Measurements from ENCODE around the gene DCDC2C.

Gene DCDC2C

DNA sequence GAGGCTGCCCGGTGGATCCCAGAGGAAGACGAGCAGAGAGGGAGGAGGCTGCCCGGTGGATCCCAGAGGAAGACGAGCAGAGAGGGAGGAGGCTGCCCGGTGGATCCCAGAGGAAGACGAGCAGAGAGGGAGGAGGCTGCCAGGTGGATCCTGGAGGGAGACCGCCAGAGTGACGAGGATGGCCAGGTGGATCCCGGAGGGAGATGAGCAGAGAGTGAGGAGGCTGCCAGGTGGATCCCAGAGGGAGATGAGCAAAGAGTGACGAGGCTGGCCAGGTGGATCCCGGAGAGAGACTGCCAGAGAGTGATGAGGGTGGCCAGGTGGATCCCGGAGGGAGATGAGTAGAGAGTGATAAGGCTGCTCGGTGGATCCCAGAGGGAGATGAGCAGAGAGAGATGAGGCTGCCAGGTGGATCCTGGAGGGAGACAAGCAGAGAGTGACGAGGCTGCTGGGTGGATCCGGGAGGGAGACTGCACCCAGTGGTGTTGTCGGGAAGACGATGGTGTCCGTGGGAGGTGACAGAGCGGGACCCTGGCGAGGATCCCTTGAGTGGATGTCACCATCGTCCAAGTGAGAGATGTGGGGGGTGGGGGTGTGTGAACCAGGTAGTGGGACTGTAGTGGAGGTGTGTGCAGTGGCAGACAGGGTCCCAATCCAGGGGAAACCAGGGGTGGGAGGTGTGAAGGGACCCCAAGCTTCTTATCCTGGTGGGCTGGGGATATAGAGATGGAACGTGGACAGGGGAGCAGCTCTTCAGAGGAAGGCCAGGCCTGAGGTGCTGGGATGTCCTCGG is 22.3 kb downstream of the DCDC2C start:
- no peaks in the 10 kb centered on the region for H3K9me3 ChIP-seq (replicated peaks; ENCODE audit: low read length)
- H3K4me3 ChIP-seq (ENCODE audit: low read length), result no peak overlapping the region
- H3K36me3 ChIP-seq (ENCODE audit: insufficient read depth, low read length), result no peaks in the 10 kb centered on the region
- peaks cover 4% of the 10 kb centered on the region for H3K27me3 ChIP-seq (ENCODE audit: control insufficient read depth, insufficient read depth, low read length)
- no peaks in the 10 kb centered on the region for H3K4me1 ChIP-seq (ENCODE audit: control insufficient read depth, insufficient read depth, low read length)
- no peak overlapping the region for H3K4me2 ChIP-seq (ENCODE audit: low read length)
- H3K9ac ChIP-seq (ENCODE audit: low read depth, low read length), result no peak overlapping the region

DNA sequence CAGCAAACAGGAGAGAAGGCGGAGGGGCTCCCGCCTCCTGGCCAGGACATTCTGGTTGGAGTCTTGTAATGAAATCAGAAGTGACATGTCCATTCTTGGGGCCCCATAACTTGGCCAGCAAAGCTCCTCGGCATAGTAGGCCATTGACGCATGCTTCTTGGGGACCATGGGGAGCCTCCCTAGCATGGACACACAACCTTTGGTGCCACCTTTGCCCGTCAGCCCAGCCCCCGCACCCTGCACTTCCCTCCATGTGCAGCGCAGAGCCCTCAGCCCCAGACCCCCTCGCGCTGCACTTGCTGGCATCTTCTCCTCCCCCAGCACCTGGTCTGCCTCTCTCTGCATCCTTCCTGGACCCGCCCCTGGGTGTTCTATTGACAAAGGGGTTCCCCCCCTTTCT is 23.1 kb downstream of the DCDC2C start:
- H3K27me3 ChIP-seq (ENCODE audit: control insufficient read depth, insufficient read depth, low read length), result peaks cover 4% of the 10 kb centered on the region
- no peaks in the 10 kb centered on the region for H3K36me3 ChIP-seq (ENCODE audit: insufficient read depth, low read length)
- H3K9me3 ChIP-seq (replicated peaks; ENCODE audit: low read length), result no peaks in the 10 kb centered on the region
- no peaks in the 10 kb centered on the region for H3K4me1 ChIP-seq (ENCODE audit: control insufficient read depth, insufficient read depth, low read length)
- H3K4me2 ChIP-seq (ENCODE audit: low read length), result no peak overlapping the region
- H3K4me3 ChIP-seq (ENCODE audit: low read length), result no peak overlapping the region
- no peak overlapping the region for H3K9ac ChIP-seq (ENCODE audit: low read depth, low read length)

DNA sequence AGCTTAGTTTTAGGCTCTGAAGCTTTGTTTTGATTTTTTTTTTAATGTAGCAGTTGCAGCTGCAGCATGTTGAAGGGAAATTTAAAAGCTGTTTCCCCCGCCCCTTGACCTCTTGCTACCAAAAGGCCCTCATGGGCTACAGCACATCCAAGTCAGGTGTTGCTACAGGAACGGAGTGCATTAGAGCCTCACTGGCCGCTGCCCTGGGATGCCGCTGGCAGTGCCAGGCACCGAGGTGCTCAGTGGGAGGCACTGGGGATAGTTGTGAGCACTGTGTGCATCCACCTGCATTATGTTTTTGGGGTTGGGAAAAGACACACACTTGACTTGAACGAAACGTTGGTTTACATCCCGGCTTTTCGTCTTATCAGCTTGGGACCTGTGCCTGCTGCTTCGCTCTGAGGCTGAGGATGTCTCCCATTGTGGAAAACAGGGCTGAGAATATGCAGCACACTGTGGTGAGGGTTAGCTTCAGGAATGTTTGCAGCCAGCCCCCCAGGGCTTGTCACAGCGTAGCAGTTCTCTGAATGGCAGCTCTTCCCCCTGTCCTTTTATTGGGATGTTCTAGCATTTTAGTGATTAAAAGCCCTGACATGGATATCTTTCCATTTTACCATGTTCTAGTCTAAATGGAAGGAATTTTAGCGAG is 24.1 kb downstream of the DCDC2C start:
- H3K27me3 ChIP-seq (ENCODE audit: control insufficient read depth, insufficient read depth, low read length), result peaks cover 4% of the 10 kb centered on the region
- H3K36me3 ChIP-seq (ENCODE audit: insufficient read depth, low read length), result no peaks in the 10 kb centered on the region
- no peak overlapping the region for H3K4me3 ChIP-seq (ENCODE audit: low read length)
- no peak overlapping the region for H3K9ac ChIP-seq (ENCODE audit: low read depth, low read length)
- no peaks in the 10 kb centered on the region for H3K9me3 ChIP-seq (replicated peaks; ENCODE audit: low read length)
- no peaks in the 10 kb centered on the region for H3K4me1 ChIP-seq (ENCODE audit: control insufficient read depth, insufficient read depth, low read length)
- H3K4me2 ChIP-seq (ENCODE audit: low read length), result no peak overlapping the region

DNA sequence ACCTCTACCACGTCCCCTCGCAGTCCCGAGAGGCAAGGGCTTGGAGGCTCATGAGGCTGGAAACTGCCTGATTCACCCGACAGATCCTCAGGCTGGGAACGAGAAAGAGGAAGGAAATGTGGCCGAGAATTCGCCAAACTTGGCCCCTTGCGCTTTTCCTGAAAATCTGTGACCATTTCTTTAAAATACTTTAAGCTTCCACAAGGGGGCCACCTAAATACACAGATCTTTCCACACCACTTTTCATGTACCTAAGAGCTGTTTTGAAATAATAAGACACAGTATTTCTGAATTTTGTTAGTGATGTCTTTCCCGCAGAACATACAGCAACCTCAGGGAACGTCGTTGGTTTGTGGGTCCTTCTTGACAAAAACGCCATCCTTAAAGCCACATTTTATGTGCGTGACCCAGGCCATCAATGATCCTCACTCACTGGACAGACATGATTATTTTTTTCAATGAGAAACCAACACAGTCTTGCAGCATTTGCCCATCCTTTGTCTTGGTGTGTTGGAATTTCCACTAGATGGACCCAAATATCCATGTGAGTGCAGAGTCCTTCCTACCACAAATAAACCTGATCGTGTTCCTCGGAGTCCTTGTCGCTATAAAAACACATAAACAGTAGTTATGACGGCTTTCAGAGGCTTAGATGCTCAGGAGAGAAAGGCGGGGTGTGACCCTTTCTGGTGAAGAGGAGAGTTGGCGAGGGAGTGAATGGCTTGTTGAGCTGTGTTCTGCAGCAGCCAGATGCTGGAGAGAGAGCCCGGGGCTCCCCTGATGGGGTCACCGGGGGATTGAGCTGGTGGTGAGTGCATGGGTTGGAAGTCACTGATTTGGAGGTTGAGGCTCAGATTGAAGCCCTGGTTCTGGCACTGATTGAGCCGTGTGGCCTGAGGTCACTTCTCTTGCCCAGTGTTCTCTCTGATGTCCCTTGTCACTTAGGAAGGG is 25.0 kb downstream of the DCDC2C start:
- Histone ChIP-seq H3K36me3 (ENCODE audit: insufficient read depth, low read length) (no peaks in the 10 kb centered on the region), H3K4me2 (ENCODE audit: low read length) (no peak overlapping the region), H3K27me3 (ENCODE audit: control insufficient read depth, insufficient read depth, low read length) (peaks cover 4% of the 10 kb centered on the region), H3K9ac (ENCODE audit: low read depth, low read length) (no peak overlapping the region), H3K9me3 (replicated peaks; ENCODE audit: low read length) (no peaks in the 10 kb centered on the region), H3K4me1 (ENCODE audit: control insufficient read depth, insufficient read depth, low read length) (no peaks in the 10 kb centered on the region), H3K4me3 (ENCODE audit: low read length) (no peak overlapping the region)

- peaks cover 4% of the 10 kb centered on the region for H3K27me3 ChIP-seq (ENCODE audit: control insufficient read depth, insufficient read depth, low read length)
- H3K9ac ChIP-seq (ENCODE audit: low read depth, low read length), result no peak overlapping the region
- H3K36me3 ChIP-seq (ENCODE audit: insufficient read depth, low read length), result no peaks in the 10 kb centered on the region
- no peak overlapping the region for H3K4me3 ChIP-seq (ENCODE audit: low read length)
- H3K4me2 ChIP-seq (ENCODE audit: low read length), result no peak overlapping the region
- no peaks in the 10 kb centered on the region for H3K9me3 ChIP-seq (replicated peaks; ENCODE audit: low read length)
- no peaks in the 10 kb centered on the region for H3K4me1 ChIP-seq (ENCODE audit: control insufficient read depth, insufficient read depth, low read length)
Measured at GRCh38 chr2:3729055-3729448, 25.7 kb downstream of the DCDC2C start.

DNA sequence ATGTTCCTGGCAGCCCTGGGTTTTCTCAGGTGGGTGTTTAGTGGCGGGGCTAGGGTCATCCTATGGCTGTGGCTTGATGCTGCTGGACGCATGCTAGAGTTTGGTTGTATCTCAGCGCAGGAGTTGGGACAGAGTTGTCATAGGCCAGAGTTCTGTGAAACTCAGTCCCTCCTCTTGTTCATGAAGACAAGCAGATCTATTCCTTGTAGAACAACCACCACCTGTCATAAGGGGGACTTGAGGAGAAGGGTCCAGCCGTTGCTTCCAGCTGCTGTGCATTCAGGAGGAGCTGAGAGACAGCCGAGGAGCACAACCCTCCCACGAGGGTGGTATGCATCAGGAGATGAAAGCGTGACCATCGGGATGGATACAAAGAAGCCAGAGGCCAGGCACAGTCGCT is 26.4 kb downstream of the DCDC2C start:
- Histone ChIP-seq H3K27me3 (ENCODE audit: control insufficient read depth, insufficient read depth, low read length) (peaks cover 10% of the 10 kb centered on the region), H3K9ac (ENCODE audit: low read depth, low read length) (no peak overlapping the region), H3K9me3 (replicated peaks; ENCODE audit: low read length) (no peaks in the 10 kb centered on the region), H3K4me3 (ENCODE audit: low read length) (no peak overlapping the region), H3K4me1 (ENCODE audit: control insufficient read depth, insufficient read depth, low read length) (no peaks in the 10 kb centered on the region), H3K36me3 (ENCODE audit: insufficient read depth, low read length) (no peaks in the 10 kb centered on the region), H3K4me2 (ENCODE audit: low read length) (no peak overlapping the region)

- no peaks in the 10 kb centered on the region for H3K36me3 ChIP-seq (ENCODE audit: insufficient read depth, low read length)
- H3K4me1 ChIP-seq (ENCODE audit: control insufficient read depth, insufficient read depth, low read length), result no peaks in the 10 kb centered on the region
- no peaks in the 10 kb centered on the region for H3K9me3 ChIP-seq (replicated peaks; ENCODE audit: low read length)
- no peak overlapping the region for H3K4me2 ChIP-seq (ENCODE audit: low read length)
- H3K4me3 ChIP-seq (ENCODE audit: low read length), result no peak overlapping the region
- peaks cover 10% of the 10 kb centered on the region for H3K27me3 ChIP-seq (ENCODE audit: control insufficient read depth, insufficient read depth, low read length)
- H3K9ac ChIP-seq (ENCODE audit: low read depth, low read length), result no peak overlapping the region
Measured at GRCh38 chr2:3730646-3731045, 27.3 kb downstream of the DCDC2C start.

DNA sequence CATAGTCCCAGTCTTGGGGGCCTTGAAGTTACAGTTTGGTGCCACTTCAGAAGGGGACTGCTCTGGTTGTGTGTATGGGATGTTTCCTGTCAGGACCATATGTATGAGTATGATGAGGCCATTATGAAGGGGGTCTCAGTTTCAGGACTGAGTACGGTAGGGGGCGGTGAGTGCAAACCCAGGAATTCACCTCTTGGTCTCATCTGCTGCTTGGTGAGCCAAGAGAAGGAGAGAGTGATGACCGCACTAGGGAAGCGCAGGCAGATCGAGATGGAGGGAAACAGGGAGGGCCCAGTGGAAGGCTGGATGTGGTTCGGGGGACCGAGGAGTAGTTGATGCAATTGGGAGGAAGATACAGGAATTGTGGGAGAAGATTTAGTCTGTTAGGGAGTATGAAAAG is 28.5 kb downstream of the DCDC2C start:
- no peak overlapping the region for H3K9ac ChIP-seq (ENCODE audit: low read depth, low read length)
- H3K27me3 ChIP-seq (ENCODE audit: control insufficient read depth, insufficient read depth, low read length), result peaks cover 10% of the 10 kb centered on the region
- no peaks in the 10 kb centered on the region for H3K4me1 ChIP-seq (ENCODE audit: control insufficient read depth, insufficient read depth, low read length)
- H3K4me2 ChIP-seq (ENCODE audit: low read length), result no peak overlapping the region
- no peaks in the 10 kb centered on the region for H3K36me3 ChIP-seq (ENCODE audit: insufficient read depth, low read length)
- H3K4me3 ChIP-seq (ENCODE audit: low read length), result no peak overlapping the region
- no peaks in the 10 kb centered on the region for H3K9me3 ChIP-seq (replicated peaks; ENCODE audit: low read length)

GRCh38 chr2:3736112-3736511 is 32.7 kb downstream of the DCDC2C start:
- no peaks in the 10 kb centered on the region for H3K9me3 ChIP-seq (replicated peaks; ENCODE audit: low read length)
- H3K9ac ChIP-seq (ENCODE audit: low read depth, low read length), result no peak overlapping the region
- no peak overlapping the region for H3K4me3 ChIP-seq (ENCODE audit: low read length)
- no peaks in the 10 kb centered on the region for H3K4me1 ChIP-seq (ENCODE audit: control insufficient read depth, insufficient read depth, low read length)
- H3K27me3 ChIP-seq (ENCODE audit: control insufficient read depth, insufficient read depth, low read length), result peaks cover 6% of the 10 kb centered on the region
- H3K36me3 ChIP-seq (ENCODE audit: insufficient read depth, low read length), result no peaks in the 10 kb centered on the region
- no peak overlapping the region for H3K4me2 ChIP-seq (ENCODE audit: low read length)

- peaks cover 6% of the 10 kb centered on the region for H3K27me3 ChIP-seq (ENCODE audit: control insufficient read depth, insufficient read depth, low read length)
- H3K9ac ChIP-seq (ENCODE audit: low read depth, low read length), result no peak overlapping the region
- no peak overlapping the region for H3K4me2 ChIP-seq (ENCODE audit: low read length)
- H3K9me3 ChIP-seq (replicated peaks; ENCODE audit: low read length), result no peaks in the 10 kb centered on the region
- no peaks in the 10 kb centered on the region for H3K36me3 ChIP-seq (ENCODE audit: insufficient read depth, low read length)
- H3K4me3 ChIP-seq (ENCODE audit: low read length), result no peak overlapping the region
- H3K4me1 ChIP-seq (ENCODE audit: control insufficient read depth, insufficient read depth, low read length), result no peaks in the 10 kb centered on the region
Measured at GRCh38 chr2:3737128-3737527, 33.8 kb downstream of the DCDC2C start.

- Histone ChIP-seq H3K4me1 (ENCODE audit: control insufficient read depth, insufficient read depth, low read length) (no peaks in the 10 kb centered on the region), H3K4me2 (ENCODE audit: low read length) (no peak overlapping the region), H3K4me3 (ENCODE audit: low read length) (no peak overlapping the region), H3K36me3 (ENCODE audit: insufficient read depth, low read length) (no peaks in the 10 kb centered on the region), H3K9me3 (replicated peaks; ENCODE audit: low read length) (no peaks in the 10 kb centered on the region), H3K27me3 (ENCODE audit: control insufficient read depth, insufficient read depth, low read length) (peaks cover 6% of the 10 kb centered on the region), H3K9ac (ENCODE audit: low read depth, low read length) (no peak overlapping the region)
Measured at GRCh38 chr2:3738454-3738853, 35.1 kb downstream of the DCDC2C start.

Data from skeletal muscle satellite cell (primary cell).